Small intestine (tissue), 7 donors: ENCODE results near the gene STX1A. TPM values are rescaled to one million over a fixed set of nuclear protein-coding genes. Genes with fewer than 3 reads are reported as not detected.
A peak's percentile ranks its signal among the peaks of the same experiment; 100 is the strongest.
"Not testable (repeated sequence)": the region's sequence is repeated elsewhere in the genome, so short reads cannot be mapped to it uniquely, and the experiment has no call there.

ENCODE experiments used
- DNase-seq, 2 donors: peaks; one replicate each; pipeline versions ENCODE4 v3.0.0 to v3.0.0-alpha.2; 2013
- FAIRE-seq: peaks from 2 replicates; lab custom pipeline; 2012; peaks lifted over from hg19 to GRCh38; lab: Jason Lieb, UNC
- H3K27ac ChIP-seq, 3 donors: one replicate each; pipeline ENCODE4 v1.5.1; 2013; ENCODE audit warnings: low read length in 2 of 3, mild to moderate bottlenecking in 2 of 3, control low read depth in 1 of 3, inconsistent platforms in 1 of 3, low read depth in 1 of 3, moderate library complexity in 1 of 3
- H3K27me3 ChIP-seq, 3 donors: one replicate each; pipeline ENCODE4 v1.6.1; 2013; ENCODE audit warnings: low read length in 3 of 3, inconsistent platforms in 1 of 3; ENCODE audit not compliant: control insufficient read depth in 3 of 3, insufficient read depth in 3 of 3
- H3K36me3 ChIP-seq, 3 donors: one replicate each; pipeline ENCODE4 v1.6.1; 2013; ENCODE audit warnings: low read length in 3 of 3, inconsistent platforms in 1 of 3, low read depth in 1 of 3, mild to moderate bottlenecking in 1 of 3, moderate library complexity in 1 of 3; ENCODE audit not compliant: control insufficient read depth in 3 of 3, insufficient read depth in 2 of 3
- H3K4me1 ChIP-seq, 3 donors: one replicate each; pipeline ENCODE4 v1.6.1; 2013; ENCODE audit warnings: low read length in 2 of 3, inconsistent platforms in 1 of 3, low read depth in 1 of 3, mild to moderate bottlenecking in 1 of 3, moderate library complexity in 1 of 3; ENCODE audit not compliant: control insufficient read depth in 3 of 3, insufficient read depth in 2 of 3
- H3K4me3 ChIP-seq, 3 donors: one replicate each; pipeline ENCODE4 v1.5.1; 2013; ENCODE audit warnings: low read length in 3 of 3, control low read depth in 1 of 3, inconsistent platforms in 1 of 3, low read depth in 1 of 3, mild to moderate bottlenecking in 1 of 3, moderate library complexity in 1 of 3
- H3K9me3 ChIP-seq, 2 donors: one replicate each; pipeline ENCODE4 v1.6.1; 2013; ENCODE audit warnings: low read depth in 1 of 2, low read length in 1 of 2; ENCODE audit not compliant: control insufficient read depth in 2 of 2, insufficient read depth in 1 of 2
- WGBS, 3 donors: extraction: QIAGEN DNeasy Blood & Tissue Kit; methylation state at CpG; one replicate each; pipeline ENCODE4 v1.1.7; 2013; 5-methylcytosine and 5-hydroxymethylcytosine counted together
- polyA plus RNA-seq, 4 donors: library from polyadenylated mRNA; stranded (reverse) in 3 of 4; unstranded in 1 of 4; fragments of 200-250 nt in 3 of 4; fragments of 120-200 nt in 1 of 4; gene quantifications; one replicate each; pipeline versions ENCODE4 v1.2.1 to v1.2.3, GENCODE V29; 2013
- donor health status: healthy with polysubstance abuse.
- donor health status: control.
- donor health status: control.
- donor health status: Bipolar disorder and iron deficiency.
- donor health status: healthy.

STX1A gene
- polyA plus RNA-seq, 4 donors = 9.5 to 30.0 (median 14.6) TPM

DNA sequence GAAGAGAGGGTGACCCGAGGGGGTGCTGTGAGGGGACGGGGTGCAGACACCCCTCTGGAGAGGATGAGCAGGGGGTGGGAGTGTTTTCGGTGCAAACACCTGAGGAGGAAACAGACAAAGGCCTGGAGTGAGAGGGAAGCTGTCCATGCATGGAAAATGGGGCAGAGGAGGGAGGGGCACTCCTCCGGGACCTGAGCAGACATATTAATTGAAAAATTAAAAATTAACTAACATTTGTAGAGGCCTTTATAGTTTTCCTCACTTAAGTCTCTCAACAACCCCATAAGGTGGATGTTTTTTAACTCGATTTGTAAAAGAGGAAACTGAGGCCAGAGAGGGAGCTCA, 50.6 kb downstream of the STX1A start:
- FAIRE-seq (no peak), DNase-seq (no peak)
- Histone ChIP-seq H3K4me3 (peak overlapping the region in 1 of 3 donors; percentile 82), H3K27ac (no peak overlapping the region), H3K4me1 (peaks cover 0 to 20% (median 9%) of the 10 kb centered on the region in 3 donors), H3K36me3 (peaks cover 0 to 14% (median 0%) of the 10 kb centered on the region in 3 donors), H3K27me3 (no peaks in the 10 kb centered on the region), H3K9me3 (no peaks in the 10 kb centered on the region)
- WGBS, 3 donors = 19 to 27% (median 24%) methylated on average over 5 of the region's 5 CpGs

DNA sequence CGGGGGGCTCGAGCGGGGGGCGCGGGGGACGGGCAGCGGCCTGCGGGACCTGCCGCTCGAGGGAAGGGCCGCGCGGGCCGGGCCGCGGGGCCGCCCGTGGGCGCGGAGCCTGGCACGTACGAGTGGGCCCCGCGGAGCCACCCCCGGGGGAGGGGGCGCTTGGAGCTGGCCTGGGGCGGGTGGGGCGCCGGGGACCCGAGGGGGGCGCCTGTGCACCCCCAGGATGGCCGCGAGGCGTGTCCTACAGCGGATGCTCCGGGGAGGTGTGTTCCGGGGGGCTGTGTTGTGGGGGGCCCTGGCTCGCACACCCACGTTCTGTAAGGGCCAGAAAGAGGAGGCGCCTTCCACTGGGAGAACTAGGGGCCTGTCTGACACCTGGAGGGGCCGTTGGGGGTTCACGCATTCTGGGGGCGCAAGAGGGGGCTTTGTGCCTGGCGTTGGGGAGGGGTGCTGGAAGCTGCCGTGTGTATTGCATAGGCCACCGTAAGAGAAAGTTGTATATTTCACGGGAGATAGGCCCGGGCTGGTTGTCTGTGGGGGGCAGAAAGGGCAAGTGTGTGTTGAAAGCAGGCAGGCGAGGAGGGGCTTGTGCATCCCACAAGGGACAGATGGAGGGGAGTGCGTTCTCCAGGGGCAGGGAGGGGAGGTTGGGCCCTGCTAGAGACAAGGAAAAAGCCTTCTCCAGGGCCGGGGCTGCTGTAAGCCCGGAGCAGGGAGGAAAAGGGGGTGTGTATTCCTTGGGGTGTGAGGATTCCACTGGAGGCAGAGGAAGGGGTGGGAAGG, 51.2 kb downstream of the STX1A start:
- Histone ChIP-seq H3K4me1 (peaks cover 0 to 20% (median 9%) of the 10 kb centered on the region in 3 donors), H3K9me3 (no peaks in the 10 kb centered on the region), H3K36me3 (peaks cover 0 to 14% (median 0%) of the 10 kb centered on the region in 3 donors), H3K27me3 (no peaks in the 10 kb centered on the region), H3K4me3 (peak overlapping the region; percentile 63 to 82 (median 78)), H3K27ac (no peak overlapping the region)
- 2 to 6% (median 4%) methylated on average over 17 to 52 of the region's 52 CpGs for WGBS, 3 donors
- DNase-seq = peak in 1 of 2 donors; percentile 59
- FAIRE-seq = no peak

DNA sequence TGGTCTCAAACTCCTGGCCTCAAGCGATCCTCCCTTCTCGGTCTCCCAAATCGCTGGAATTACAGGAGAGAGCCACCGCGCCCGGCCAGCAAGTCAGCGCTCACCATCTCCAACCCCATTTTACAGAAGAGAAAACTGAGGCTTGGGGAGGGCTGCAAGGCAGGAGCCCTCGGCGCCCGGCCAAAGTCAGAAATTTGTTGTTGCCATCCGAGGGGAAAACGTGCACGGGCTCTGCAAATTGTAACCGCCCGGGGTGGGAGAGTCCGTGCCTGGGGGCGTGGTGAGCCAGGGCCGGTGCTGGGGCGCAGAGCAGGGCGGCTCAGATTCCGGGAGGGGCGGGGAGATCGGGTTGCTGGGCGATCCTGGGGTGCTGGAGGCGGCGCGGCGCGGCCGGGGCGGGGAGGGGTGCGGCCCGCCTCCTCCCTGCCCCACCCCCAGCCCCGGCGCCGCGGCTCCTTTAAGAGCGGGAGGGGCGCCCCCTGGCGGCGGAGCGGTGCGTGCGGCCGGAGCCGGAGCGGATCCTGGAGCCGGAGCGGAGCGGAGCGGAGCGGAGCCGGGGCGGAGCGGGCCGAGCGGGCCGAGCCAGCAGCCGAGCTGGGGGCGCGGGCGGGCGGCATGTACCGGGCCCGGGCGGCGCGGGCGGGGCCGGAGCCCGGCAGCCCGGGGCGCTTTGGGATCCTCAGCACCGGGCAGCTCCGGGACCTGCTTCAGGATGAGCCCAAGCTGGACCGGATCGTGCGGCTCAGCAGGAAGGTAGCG, 51.9 kb downstream of the STX1A start, which contains the start of gene VPS37D:
Gene VPS37D, plus strand, starts transcription at position 488 of the 759 bp plus-strand sequence. Its CDS starts 128 bp downstream, at position 616.
- Histone ChIP-seq H3K36me3 (peaks cover 0 to 14% (median 0%) of the 10 kb centered on the region in 3 donors), H3K9me3 (peaks cover 0 to 5% of the 10 kb centered on the region in 2 donors), H3K4me1 (peaks cover 0 to 20% (median 9%) of the 10 kb centered on the region in 3 donors), H3K27me3 (peaks cover 0 to 2% (median 0%) of the 10 kb centered on the region in 3 donors), H3K27ac (no peak within 1 kb of the TSS), H3K4me3 (peak within 1 kb of the TSS; percentile 63 to 82 (median 78))
- WGBS, 3 donors = 2 to 5% (median 3%) methylated on average over 25 to 79 of the region's 79 CpGs
- DNase-seq (peak; percentile 94 to 97), FAIRE-seq (no peak)

DNA sequence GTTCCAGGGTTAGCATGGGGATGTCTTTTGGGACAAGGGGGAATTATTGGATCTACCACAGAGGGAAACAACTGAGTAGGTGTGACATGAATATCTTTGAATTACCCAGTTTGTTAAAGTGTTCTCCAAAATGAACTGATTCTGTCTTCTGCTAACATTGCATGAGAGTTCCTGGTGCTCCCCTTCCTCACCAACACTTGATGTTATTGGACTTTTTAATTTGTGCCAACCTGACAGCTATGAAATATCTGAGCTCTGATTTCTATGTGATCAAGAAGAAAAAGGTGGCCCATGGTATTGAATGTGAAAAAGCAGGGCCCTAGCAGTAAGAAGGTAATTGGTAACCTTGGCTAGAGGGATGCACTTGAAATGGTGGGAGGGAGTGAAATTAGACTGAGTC, 56.4 kb downstream of the STX1A start:
- DNase-seq (no peak), FAIRE-seq (no peak)
- H3K4me3 ChIP-seq = no peak overlapping the region
- H3K9me3 ChIP-seq = peaks cover 0 to 5% of the 10 kb centered on the region in 2 donors
- no peaks in the 10 kb centered on the region for H3K36me3 ChIP-seq
- peaks cover 0 to 5% (median 0%) of the 10 kb centered on the region in 3 donors for H3K27me3 ChIP-seq
- peaks cover 0 to 10% (median 4%) of the 10 kb centered on the region in 3 donors for H3K4me1 ChIP-seq
- H3K27ac ChIP-seq = no peak overlapping the region

DNA sequence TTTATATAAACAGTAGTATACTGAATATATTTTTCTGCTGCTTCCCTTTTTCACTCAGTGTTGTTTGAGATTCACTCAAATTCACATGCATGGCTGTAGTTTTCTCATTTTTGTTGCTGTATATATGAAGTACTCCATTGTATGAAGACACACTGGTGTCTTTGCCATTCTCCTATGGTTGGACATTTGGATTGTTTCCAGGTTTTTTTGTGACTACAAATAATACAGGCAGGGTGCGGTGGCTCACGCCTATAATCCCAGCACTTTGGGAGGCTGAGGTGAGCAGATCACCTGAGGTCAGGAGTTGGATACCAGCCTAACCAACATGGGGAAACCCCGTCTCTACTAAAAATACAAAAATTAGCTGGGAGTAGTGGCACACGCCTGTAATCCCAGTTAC, 58.9 kb downstream of the STX1A start:
- WGBS, 3 donors = 9 to 51% (median 35%) methylated on average over 4 of the region's 4 CpGs
- not testable (repeated sequence) for H3K9me3 ChIP-seq, H3K4me1 ChIP-seq, FAIRE-seq, H3K27me3 ChIP-seq, H3K27ac ChIP-seq, H3K36me3 ChIP-seq, H3K4me3 ChIP-seq, DNase-seq

GRCh38 chr7:73659983-73660382, 59.5 kb downstream of the STX1A start:
- peaks cover 0 to 5% (median 0%) of the 10 kb centered on the region in 3 donors for H3K27me3 ChIP-seq
- no peak for DNase-seq
- H3K4me1 ChIP-seq = no peaks in the 10 kb centered on the region
- H3K9me3 ChIP-seq = peaks cover 0 to 5% of the 10 kb centered on the region in 2 donors
- no peak overlapping the region for H3K4me3 ChIP-seq
- 53 to 66% (median 56%) methylated on average over 8 of the region's 8 CpGs for WGBS, 3 donors
- FAIRE-seq = no peak
- H3K27ac ChIP-seq = no peak overlapping the region
- H3K36me3 ChIP-seq = no peaks in the 10 kb centered on the region

DNA sequence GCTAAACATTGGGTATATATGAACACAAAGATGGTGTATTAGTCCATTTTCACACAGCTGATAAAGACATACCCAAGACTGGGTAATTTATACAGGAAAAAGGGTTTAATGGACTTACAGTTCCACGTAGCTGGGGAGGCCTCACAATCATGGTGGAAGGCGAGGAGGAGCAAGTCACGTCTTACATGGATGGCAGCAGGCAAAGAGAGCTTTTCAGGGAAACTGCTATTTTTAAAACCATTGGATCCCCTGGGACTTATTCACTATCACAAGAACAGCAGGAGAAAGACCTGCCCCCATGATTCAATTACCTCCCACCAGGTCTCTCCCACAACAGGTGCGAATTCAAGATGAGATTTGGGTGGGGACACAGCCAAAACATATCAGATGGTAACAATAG, 64.2 kb downstream of the STX1A start:
- not testable (repeated sequence) for H3K27ac ChIP-seq, H3K36me3 ChIP-seq, H3K27me3 ChIP-seq, DNase-seq, H3K9me3 ChIP-seq, H3K4me1 ChIP-seq, FAIRE-seq, H3K4me3 ChIP-seq
- WGBS, 3 donors = 83 to 96% (median 93%) methylated on average over 4 of the region's 4 CpGs

GRCh38 chr7:73652541-73652949, 66.9 kb downstream of the STX1A start:
- WGBS, 3 donors = 27 to 52% (median 50%) methylated on average over 11 of the region's 11 CpGs
- Histone ChIP-seq H3K9me3 (no peaks in the 10 kb centered on the region), H3K4me1 (peaks cover 0 to 17% (median 3%) of the 10 kb centered on the region in 3 donors), H3K4me3 (no peak overlapping the region), H3K27ac (no peak overlapping the region), H3K27me3 (peaks cover 0 to 4% (median 3%) of the 10 kb centered on the region in 3 donors), H3K36me3 (no peaks in the 10 kb centered on the region)
- DNase-seq = peak; percentile 60 to 71
- FAIRE-seq = no peak
